Lower leg skin (tissue), 3 donors: ENCODE data around the gene STOM.

ENCODE experiments used
- POLR2A ChIP-seq, 2 donors: fragments of 450-650 bp; IDR thresholded peaks; one replicate each; pipeline ENCODE4 v1.6.1; 2016 to 2017; ENCODE audit warnings: antibody characterized with exemption in 2 of 2, mild to moderate bottlenecking in 1 of 2, moderate library complexity in 1 of 2
- TF ChIP-seq, protein P1 (sequence below), 3 donors: fragments of 450-650 bp; IDR thresholded peaks; one replicate each; pipeline ENCODE4 v1.5.1; 2016; ENCODE audit warnings: antibody characterized with exemption in 3 of 3, mild to moderate bottlenecking in 3 of 3, moderate library complexity in 2 of 3

GRCh38 chr9:121364886-121365285 is 5.2 kb downstream of the STOM start:
- no peak for TF ChIP-seq POLR2A (IDR thresholded peaks at IDR 0.05)
- TF ChIP-seq, protein P1, sequence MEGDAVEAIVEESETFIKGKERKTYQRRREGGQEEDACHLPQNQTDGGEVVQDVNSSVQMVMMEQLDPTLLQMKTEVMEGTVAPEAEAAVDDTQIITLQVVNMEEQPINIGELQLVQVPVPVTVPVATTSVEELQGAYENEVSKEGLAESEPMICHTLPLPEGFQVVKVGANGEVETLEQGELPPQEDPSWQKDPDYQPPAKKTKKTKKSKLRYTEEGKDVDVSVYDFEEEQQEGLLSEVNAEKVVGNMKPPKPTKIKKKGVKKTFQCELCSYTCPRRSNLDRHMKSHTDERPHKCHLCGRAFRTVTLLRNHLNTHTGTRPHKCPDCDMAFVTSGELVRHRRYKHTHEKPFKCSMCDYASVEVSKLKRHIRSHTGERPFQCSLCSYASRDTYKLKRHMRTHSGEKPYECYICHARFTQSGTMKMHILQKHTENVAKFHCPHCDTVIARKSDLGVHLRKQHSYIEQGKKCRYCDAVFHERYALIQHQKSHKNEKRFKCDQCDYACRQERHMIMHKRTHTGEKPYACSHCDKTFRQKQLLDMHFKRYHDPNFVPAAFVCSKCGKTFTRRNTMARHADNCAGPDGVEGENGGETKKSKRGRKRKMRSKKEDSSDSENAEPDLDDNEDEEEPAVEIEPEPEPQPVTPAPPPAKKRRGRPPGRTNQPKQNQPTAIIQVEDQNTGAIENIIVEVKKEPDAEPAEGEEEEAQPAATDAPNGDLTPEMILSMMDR (IDR thresholded peaks at IDR 0.05): no peak
